ENCODE data around the gene LARP4B. TPM values are rescaled to one million over a fixed set of nuclear protein-coding genes. Genes with fewer than 3 reads are reported as not detected.
A peak's percentile ranks its signal among the peaks of the same experiment; 100 is the strongest.

LARP4B gene
- total RNA-seq, 1 experiment from 2014 or later, result 122 TPM

DNA sequence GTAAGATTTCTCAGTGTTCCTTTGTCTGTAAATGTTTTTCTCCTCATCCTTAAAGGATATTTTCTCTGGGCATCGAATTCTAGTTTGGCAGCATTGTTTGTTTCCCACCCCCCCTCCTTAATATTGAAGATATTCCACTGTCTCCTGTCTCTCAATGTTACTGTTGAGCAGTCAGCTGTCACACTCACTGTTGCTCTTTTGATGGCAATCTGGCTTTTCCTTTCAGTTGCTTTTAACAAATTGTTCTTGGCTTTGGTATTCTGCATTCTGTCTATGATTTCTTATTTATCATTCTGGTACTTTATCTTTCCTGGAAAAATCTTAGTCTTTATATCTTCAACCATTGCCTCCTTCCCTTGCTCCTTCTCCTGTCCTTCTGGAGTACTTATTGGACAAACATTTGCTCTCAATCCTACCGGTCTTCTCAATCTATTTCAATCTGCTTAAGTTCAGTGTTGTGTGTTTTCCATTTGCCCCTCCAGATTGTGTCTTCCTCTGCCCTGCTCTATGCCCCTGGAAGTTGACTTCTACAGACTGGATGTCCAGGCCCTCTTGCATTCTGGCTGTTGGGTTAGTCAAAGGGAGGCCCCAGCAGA lies 47.4 kb upstream of the LARP4B start:
- Histone ChIP-seq H2AFZ (ENCODE audit: low read depth, low read length, poor library complexity, severe bottlenecking) (no peak overlapping the region), H3K4me1 (ENCODE audit: control insufficient read depth in 1 of 2, insufficient read depth in 2 of 2, low read length in 2 of 2) (peaks cover 0 to under 1% of the 10 kb centered on the region in 2 experiments; a peak in 1 of 4 replicates), H3K9ac (ENCODE audit: low read length) (no peak overlapping the region), H3K27ac (ENCODE audit: low read depth, low read length) (no peak overlapping the region), H4K20me1 (ENCODE audit: insufficient read depth) (no peaks in the 10 kb centered on the region), H3K4me2 (ENCODE audit: low read length) (no peak overlapping the region), H3K36me3 (ENCODE audit: control insufficient read depth in 1 of 2, insufficient read depth in 2 of 2, low read length in 2 of 2) (no peaks in the 10 kb centered on the region; a peak in 1 of 4 replicates), H3K9me3 (ENCODE audit: control insufficient read depth in 1 of 2, insufficient read depth in 1 of 2, low read depth in 1 of 2, low read length in 2 of 2) (peaks cover 12 to 18% of the 10 kb centered on the region in 2 experiments; a peak in 2 of 4 replicates), H3K9me2 (ENCODE audit: insufficient read depth) (no peaks in the 10 kb centered on the region), H3K79me2 (ENCODE audit: insufficient read depth, low read length) (no peaks in the 10 kb centered on the region), H3K4me3 (replicated peaks in 1 of 2; ENCODE audit: low read depth in 1 of 2, low read length in 2 of 2) (no peak overlapping the region), H3K27me3 (ENCODE audit: insufficient read depth, low read length) (no peaks in the 10 kb centered on the region)
- no peak for ATAC-seq
- peak; percentile 94 for TF ChIP-seq CBX3 (IDR thresholded peaks at IDR 0.05; ENCODE audit: low read depth)
- TF ChIP-seq, protein P1, sequence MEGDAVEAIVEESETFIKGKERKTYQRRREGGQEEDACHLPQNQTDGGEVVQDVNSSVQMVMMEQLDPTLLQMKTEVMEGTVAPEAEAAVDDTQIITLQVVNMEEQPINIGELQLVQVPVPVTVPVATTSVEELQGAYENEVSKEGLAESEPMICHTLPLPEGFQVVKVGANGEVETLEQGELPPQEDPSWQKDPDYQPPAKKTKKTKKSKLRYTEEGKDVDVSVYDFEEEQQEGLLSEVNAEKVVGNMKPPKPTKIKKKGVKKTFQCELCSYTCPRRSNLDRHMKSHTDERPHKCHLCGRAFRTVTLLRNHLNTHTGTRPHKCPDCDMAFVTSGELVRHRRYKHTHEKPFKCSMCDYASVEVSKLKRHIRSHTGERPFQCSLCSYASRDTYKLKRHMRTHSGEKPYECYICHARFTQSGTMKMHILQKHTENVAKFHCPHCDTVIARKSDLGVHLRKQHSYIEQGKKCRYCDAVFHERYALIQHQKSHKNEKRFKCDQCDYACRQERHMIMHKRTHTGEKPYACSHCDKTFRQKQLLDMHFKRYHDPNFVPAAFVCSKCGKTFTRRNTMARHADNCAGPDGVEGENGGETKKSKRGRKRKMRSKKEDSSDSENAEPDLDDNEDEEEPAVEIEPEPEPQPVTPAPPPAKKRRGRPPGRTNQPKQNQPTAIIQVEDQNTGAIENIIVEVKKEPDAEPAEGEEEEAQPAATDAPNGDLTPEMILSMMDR (IDR thresholded peaks at IDR 0.05 in 2 of 3, conservative IDR thresholded peaks at IDR 0.05 in 1 of 3; ENCODE audit: borderline replicate concordance in 1 of 3, insufficient read depth in 1 of 3, low read depth in 2 of 3, low read length in 2 of 3), result no peak
- TF ChIP-seq SRF (IDR thresholded peaks at IDR 0.05; ENCODE audit: low read depth), result no peak
- TF ChIP-seq CEBPB (IDR thresholded peaks at IDR 0.05; ENCODE audit: low read depth), result no peak
- no peak for TF ChIP-seq FOSL1 (IDR thresholded peaks at IDR 0.05; ENCODE audit: low read depth)
- TF ChIP-seq, protein P2, sequence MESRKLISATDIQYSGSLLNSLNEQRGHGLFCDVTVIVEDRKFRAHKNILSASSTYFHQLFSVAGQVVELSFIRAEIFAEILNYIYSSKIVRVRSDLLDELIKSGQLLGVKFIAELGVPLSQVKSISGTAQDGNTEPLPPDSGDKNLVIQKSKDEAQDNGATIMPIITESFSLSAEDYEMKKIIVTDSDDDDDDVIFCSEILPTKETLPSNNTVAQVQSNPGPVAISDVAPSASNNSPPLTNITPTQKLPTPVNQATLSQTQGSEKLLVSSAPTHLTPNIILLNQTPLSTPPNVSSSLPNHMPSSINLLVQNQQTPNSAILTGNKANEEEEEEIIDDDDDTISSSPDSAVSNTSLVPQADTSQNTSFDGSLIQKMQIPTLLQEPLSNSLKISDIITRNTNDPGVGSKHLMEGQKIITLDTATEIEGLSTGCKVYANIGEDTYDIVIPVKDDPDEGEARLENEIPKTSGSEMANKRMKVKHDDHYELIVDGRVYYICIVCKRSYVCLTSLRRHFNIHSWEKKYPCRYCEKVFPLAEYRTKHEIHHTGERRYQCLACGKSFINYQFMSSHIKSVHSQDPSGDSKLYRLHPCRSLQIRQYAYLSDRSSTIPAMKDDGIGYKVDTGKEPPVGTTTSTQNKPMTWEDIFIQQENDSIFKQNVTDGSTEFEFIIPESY (IDR thresholded peaks at IDR 0.05; ENCODE audit: extremely low read depth, insufficient replicate concordance, low read length), result no peak
- TF ChIP-seq ZNF274 (IDR thresholded peaks at IDR 0.05; ENCODE audit: low read depth, low read length), result no peak
- ChIA-PET CTCF (no interaction called here), POLR2A (no interaction called here), RAD21 (ENCODE audit: low non-redundant PET in 1 of 2, low total read pairs in 2 of 2, uncharacterized antibody in 2 of 2, unreplicated experiment in 2 of 2) (no interaction called here)
- DNase-seq (ENCODE audit: low read depth, low spot score), result no peak
- intact Hi-C loops (cut with micrococcal nuclease), result no loop called here
- BruUV-seq (replicated peaks), result no TSS peak

All from HCT116 (cell line).